Measurements from ENCODE around the gene MATN4. TPM values are rescaled to one million over a fixed set of nuclear protein-coding genes. Genes with fewer than 3 reads are reported as not detected.

Gene MATN4
- total and polyA plus RNA-seq, 5 donors = 0.05 to 0.20 (median 0.16) TPM; not detected in 1

DNA sequence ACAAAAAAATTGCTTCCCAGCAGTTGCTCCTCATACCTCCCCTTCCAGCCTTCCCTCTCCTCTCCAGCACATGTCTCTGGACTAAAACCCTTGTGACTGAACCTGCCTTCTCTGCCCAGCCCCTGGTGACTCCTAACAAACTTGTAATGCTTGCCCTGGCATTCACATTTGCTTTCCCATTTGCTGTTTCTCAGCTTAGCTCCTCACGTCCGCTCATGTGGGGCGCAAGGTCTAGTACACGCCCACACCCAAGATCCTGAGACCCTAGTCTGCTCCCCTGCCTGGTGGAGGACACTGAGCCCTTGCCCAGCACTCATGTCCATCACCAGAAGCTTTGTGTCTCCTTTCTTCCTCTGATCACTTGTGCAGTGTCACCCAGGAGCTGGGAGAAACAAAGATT, 19.7 kb downstream of the MATN4 start:
- Histone ChIP-seq H3K9me3 (ENCODE audit: control insufficient read depth, low read length) (no peaks in the 10 kb centered on the region), H3K27me3 (ENCODE audit: control insufficient read depth, insufficient read depth) (no peaks in the 10 kb centered on the region), H3K4me3 (ENCODE audit: low read length) (no peak overlapping the region), H3K27ac (ENCODE audit: low read length) (no peak overlapping the region), H3K4me1 (ENCODE audit: control insufficient read depth, insufficient read depth, low read length) (no peaks in the 10 kb centered on the region)
- DNase-seq (no peak), ATAC-seq (no peak)
- 75% methylated on average over 4 of the region's 4 CpGs for WGBS
- intact Hi-C loops (cut with DNase I) = no loop called here

DNA sequence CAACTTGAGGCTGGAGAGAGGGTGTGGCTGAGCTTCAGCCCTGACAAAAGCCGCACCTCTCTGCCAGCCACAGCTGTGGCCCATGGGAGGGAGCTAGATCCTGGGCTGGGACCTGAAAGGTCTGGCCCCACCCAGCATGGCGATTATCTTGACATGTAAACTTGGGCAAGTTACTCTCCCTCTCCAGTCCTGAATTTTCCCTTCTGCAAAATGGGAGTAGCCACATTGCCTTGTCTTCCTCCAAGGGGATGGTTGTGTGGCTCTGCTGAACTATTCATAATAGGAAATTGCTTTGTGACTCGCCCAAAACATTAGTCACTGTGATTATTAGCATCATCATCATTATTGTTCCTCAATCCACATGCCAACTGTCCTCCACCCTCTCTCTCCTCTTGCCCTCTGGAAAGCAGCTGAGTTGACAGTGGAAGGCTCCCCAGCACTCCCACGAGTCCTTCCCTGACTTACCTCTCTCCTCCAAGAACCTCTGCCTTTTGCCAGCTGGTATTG, 24.5 kb downstream of the MATN4 start:
- Histone ChIP-seq H3K9me3 (ENCODE audit: control insufficient read depth, low read length) (no peaks in the 10 kb centered on the region), H3K4me3 (ENCODE audit: low read length) (no peak overlapping the region), H3K27me3 (ENCODE audit: control insufficient read depth, insufficient read depth) (no peaks in the 10 kb centered on the region), H3K4me1 (ENCODE audit: control insufficient read depth, insufficient read depth, low read length) (no peaks in the 10 kb centered on the region), H3K27ac (ENCODE audit: low read length) (no peak overlapping the region)
- ATAC-seq (no peak), DNase-seq (no peak)
- intact Hi-C loops (cut with DNase I) = no loop called here
- WGBS = 55% methylated on average over 4 of the region's 4 CpGs

DNA sequence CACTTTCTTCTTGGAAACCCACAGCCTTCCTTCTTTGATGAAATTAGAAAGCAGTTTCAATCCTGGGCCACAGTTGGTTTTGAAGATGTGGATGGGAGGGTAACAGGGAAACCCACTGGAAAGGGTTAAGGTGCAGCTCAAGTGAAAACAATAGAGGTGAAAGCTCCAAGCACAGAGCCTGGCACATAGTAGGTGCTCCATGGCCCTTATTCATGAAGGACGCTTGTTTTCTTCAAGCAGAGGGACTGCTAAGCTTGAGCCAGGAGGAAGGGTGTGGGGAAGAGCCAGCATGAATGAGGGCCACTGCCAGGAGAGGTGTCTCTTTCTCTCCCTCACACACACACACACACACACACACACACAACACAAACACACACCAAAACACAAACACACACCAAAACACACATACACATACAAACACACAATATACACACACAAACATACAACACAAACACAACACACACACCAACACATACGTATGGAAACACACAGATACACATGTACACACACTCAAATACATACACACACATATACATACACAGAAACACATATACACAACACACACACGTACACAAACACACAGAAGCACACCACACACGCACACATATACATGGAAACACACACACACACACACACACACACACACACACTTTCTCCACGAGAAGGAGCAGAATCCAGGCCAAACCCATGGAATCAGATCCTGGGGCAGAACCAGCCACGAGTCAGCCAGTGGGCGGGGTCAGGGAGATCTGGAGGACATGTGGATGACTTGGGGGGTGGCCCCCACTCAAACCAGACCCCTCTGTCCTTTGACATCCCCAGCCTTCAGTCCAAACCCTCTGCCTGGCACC, 25.2 kb downstream of the MATN4 start:
- intact Hi-C loops (cut with DNase I) = no loop called here
- H3K27me3 ChIP-seq (ENCODE audit: control insufficient read depth, insufficient read depth) = no peaks in the 10 kb centered on the region
- WGBS = 63% methylated on average over 7 of the region's 7 CpGs

DNA sequence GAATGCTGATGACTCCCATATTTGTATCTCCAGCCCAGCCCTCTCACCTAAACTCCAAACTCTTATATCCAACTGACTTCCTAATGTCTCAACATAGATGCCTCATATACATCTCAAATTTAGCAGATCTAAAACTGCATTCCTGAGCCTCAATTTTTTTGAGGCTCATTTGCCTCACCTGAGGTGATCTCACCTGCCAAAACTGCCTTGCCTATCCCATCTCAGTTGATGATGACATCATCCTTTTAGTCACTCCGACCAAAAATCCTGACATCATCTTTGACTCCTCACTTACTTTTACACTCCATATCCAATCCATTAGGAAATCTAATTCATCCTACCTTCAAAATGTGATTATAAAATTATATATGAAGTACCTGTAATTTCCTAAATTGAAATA, 28.1 kb downstream of the MATN4 start:
- ATAC-seq (no peak), DNase-seq (no peak)
- Histone ChIP-seq H3K9me3 (ENCODE audit: control insufficient read depth, low read length) (no peaks in the 10 kb centered on the region), H3K4me3 (ENCODE audit: low read length) (no peak overlapping the region), H3K27ac (ENCODE audit: low read length) (no peak overlapping the region), H3K27me3 (ENCODE audit: control insufficient read depth, insufficient read depth) (no peaks in the 10 kb centered on the region), H3K4me1 (ENCODE audit: control insufficient read depth, insufficient read depth, low read length) (no peaks in the 10 kb centered on the region)
- intact Hi-C loops (cut with DNase I) = no loop called here
- WGBS = 61% methylated on average over 1 of the region's 1 CpG

More for the DNA sequence above, 25.2 kb downstream of the MATN4 start:
- no peak for DNase-seq
- ATAC-seq = no peak
- H3K9me3 ChIP-seq (ENCODE audit: control insufficient read depth, low read length) = no peaks in the 10 kb centered on the region
- H3K4me3 ChIP-seq (ENCODE audit: low read length) = no peak overlapping the region
- no peak overlapping the region for H3K27ac ChIP-seq (ENCODE audit: low read length)
- no peaks in the 10 kb centered on the region for H3K4me1 ChIP-seq (ENCODE audit: control insufficient read depth, insufficient read depth, low read length)

DNA sequence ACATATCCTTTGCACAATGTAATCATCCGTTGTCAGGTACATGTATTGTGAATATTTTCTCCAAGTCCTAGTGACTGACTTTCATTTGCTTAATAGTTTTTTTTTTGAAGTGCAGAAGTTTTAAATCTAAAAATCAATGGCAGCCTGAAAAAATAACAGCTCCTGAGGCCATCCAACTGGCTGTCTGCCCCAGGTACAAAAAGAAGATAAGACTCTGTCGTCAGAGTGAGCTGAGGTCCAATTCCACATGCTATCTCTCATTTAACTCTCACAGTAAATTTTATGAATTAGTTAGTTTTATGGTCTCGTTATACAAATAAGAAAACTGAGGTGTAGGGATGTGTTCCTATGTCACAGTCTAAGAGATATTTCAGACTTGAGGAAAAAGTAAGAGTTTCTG, 32.8 kb downstream of the MATN4 start:
- H3K9me3 ChIP-seq (ENCODE audit: control insufficient read depth, low read length) = no peaks in the 10 kb centered on the region

DNA sequence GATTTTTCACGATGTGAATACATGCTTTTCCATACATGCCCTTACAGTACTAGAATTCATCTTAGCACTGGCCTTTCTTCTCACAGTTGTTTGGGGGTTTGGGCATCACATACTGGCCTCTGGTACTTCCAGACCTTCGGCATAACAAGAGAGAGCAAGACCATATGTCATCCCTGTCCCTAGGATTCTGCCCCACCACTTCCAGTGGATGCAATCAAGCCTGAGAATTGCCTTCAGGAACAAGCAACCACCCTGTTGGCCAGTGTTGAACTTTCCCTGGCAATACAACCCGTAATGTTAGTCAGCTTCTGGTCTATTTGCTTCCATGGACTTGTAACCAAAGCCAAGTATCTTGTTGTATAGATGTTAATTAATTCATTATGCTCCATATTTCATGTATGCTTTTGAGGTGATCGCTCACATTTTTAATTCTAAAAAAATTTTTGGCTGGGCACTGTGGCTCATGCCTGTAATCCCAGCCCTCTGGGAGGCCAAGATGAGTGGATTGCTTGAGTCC, 38.3 kb downstream of the MATN4 start:
- H3K9me3 ChIP-seq (ENCODE audit: control insufficient read depth, low read length) = no peaks in the 10 kb centered on the region
- ATAC-seq (no peak), DNase-seq (no peak)
- H3K27me3 ChIP-seq (ENCODE audit: control insufficient read depth, insufficient read depth) = no peaks in the 10 kb centered on the region
- 80% methylated on average over 4 of the region's 4 CpGs for WGBS
- H3K4me3 ChIP-seq (ENCODE audit: low read length) = no peak overlapping the region
- H3K4me1 ChIP-seq (ENCODE audit: control insufficient read depth, insufficient read depth, low read length) = no peaks in the 10 kb centered on the region
- no peak overlapping the region for H3K27ac ChIP-seq (ENCODE audit: low read length)
- intact Hi-C loops (cut with DNase I) = no loop called here

More for the DNA sequence above, 32.8 kb downstream of the MATN4 start:
- Histone ChIP-seq H3K27me3 (ENCODE audit: control insufficient read depth, insufficient read depth) (no peaks in the 10 kb centered on the region), H3K4me1 (ENCODE audit: control insufficient read depth, insufficient read depth, low read length) (no peaks in the 10 kb centered on the region), H3K27ac (ENCODE audit: low read length) (no peak overlapping the region), H3K4me3 (ENCODE audit: low read length) (no peak overlapping the region)
- DNase-seq = no peak
- 61% methylated on average over 3 of the region's 3 CpGs for WGBS
- intact Hi-C loops (cut with DNase I) = no loop called here
- no peak for ATAC-seq

DNA sequence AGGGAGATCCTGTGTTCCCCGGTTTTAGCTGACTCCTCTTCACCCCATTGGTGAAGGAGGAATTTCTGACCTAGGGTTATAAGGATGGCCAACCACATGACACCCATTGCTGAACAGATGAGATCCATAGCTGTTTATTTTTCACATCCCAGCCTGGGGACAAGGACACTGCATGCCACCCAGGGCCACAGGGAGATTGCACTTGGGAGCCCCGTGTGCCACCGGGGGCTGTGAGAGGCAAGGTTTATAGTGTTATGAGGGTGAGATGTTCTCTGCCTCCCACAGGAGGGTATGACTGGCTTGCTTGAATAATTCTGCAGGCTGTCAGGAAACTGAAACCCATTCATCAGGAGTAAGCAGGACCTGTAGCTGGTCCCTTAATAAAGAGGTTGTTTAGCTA, 39.0 kb downstream of the MATN4 start:
- no peak for ATAC-seq
- intact Hi-C loops (cut with DNase I) = no loop called here
- WGBS = 71% methylated on average over 3 of the region's 3 CpGs
- Histone ChIP-seq H3K27me3 (ENCODE audit: control insufficient read depth, insufficient read depth) (no peaks in the 10 kb centered on the region), H3K4me3 (ENCODE audit: low read length) (no peak overlapping the region), H3K9me3 (ENCODE audit: control insufficient read depth, low read length) (no peaks in the 10 kb centered on the region), H3K27ac (ENCODE audit: low read length) (no peak overlapping the region), H3K4me1 (ENCODE audit: control insufficient read depth, insufficient read depth, low read length) (no peaks in the 10 kb centered on the region)
- no peak for DNase-seq

DNA sequence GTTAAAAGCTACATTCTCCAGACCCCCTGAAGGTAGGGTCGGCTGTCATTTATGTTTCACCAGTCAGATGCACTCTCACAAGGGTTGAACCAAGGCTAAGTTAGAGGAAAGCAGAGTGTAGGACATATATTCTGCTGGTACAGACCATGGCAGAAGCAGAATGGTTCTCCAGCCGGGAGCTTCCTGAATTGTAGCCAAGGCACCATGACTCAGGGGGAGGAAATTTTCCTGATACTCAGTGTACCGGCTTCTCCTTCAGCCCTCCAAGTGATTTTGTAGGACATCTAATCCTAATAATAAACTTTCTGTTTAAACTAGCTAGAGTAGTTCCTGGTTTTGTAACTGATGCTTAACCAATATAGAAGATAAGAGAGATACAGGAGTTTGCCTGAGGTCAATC, 39.6 kb downstream of the MATN4 start:
- DNase-seq = no peak
- 74% methylated on average over 3 of the region's 3 CpGs for WGBS
- no peaks in the 10 kb centered on the region for H3K9me3 ChIP-seq (ENCODE audit: control insufficient read depth, low read length)
- intact Hi-C loops (cut with DNase I) = no loop called here
- no peaks in the 10 kb centered on the region for H3K4me1 ChIP-seq (ENCODE audit: control insufficient read depth, insufficient read depth, low read length)
- no peak overlapping the region for H3K4me3 ChIP-seq (ENCODE audit: low read length)
- H3K27ac ChIP-seq (ENCODE audit: low read length) = no peak overlapping the region
- no peak for ATAC-seq
- H3K27me3 ChIP-seq (ENCODE audit: control insufficient read depth, insufficient read depth) = no peaks in the 10 kb centered on the region

DNA sequence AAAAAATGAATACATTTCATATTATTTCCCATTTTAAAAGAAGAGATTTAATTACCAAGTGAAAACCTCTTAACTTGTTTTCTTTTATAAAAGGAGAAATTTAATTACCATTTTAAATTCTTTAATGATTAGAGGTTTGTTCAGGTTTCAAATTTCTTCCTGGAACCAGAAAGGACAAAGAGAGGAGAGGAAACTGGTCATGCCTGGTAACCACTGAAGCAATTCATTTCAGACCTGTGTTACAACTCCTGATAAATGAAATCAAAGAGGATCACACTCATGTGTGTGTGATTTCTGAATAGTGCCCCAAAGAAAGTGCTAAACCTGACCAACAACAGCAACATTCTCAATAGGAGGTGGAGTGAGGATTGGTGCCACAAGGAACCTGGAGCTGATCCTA, 41.1 kb downstream of the MATN4 start:
- ATAC-seq (no peak), DNase-seq (no peak)
- Histone ChIP-seq H3K9me3 (ENCODE audit: control insufficient read depth, low read length) (no peaks in the 10 kb centered on the region), H3K27me3 (ENCODE audit: control insufficient read depth, insufficient read depth) (no peaks in the 10 kb centered on the region), H3K4me3 (ENCODE audit: low read length) (no peak overlapping the region), H3K4me1 (ENCODE audit: control insufficient read depth, insufficient read depth, low read length) (no peaks in the 10 kb centered on the region), H3K27ac (ENCODE audit: low read length) (no peak overlapping the region)
- intact Hi-C loops (cut with DNase I) = no loop called here

DNA sequence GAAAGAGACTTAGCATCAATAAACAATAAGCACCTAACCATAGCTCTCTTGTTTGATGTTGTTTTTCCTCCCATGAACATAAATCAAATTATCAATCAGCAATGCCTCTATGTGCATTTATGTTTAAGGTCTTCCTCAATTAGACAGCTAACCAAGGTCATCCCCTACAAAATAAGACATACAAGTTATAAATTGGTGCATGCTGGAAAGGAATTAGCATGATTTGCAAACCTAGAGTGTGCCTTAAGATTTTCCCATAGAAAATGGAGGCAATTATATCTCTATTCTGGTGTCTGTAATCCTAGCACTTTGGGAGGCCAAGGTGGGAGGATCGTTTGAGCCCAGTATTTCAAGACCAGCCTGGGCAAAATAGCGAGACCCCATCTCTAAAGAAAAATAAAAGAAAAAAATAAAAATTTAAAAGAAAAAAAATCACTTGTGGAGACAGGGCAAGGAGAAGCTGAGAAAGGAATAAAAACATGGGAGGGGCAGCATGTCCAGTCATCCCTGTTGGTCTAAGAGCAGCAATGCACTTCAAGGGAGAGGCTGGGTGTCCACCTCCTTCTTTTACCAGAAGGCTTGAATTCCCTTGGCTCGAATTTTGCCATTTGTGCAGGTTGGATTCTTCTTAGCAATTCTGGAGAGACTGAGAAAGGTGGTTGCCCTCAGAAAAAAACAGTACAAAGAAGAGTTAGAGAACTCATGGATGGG, 44.4 kb downstream of the MATN4 start:
- no peak overlapping the region for H3K27ac ChIP-seq (ENCODE audit: low read length)
- H3K4me3 ChIP-seq (ENCODE audit: low read length) = no peak overlapping the region
- no peaks in the 10 kb centered on the region for H3K27me3 ChIP-seq (ENCODE audit: control insufficient read depth, insufficient read depth)
- intact Hi-C loops (cut with DNase I) = no loop called here
- 76% methylated on average over 3 of the region's 3 CpGs for WGBS
- no peak for ATAC-seq
- H3K4me1 ChIP-seq (ENCODE audit: control insufficient read depth, insufficient read depth, low read length) = no peaks in the 10 kb centered on the region
- no peak for DNase-seq
- H3K9me3 ChIP-seq (ENCODE audit: control insufficient read depth, low read length) = no peaks in the 10 kb centered on the region

DNA sequence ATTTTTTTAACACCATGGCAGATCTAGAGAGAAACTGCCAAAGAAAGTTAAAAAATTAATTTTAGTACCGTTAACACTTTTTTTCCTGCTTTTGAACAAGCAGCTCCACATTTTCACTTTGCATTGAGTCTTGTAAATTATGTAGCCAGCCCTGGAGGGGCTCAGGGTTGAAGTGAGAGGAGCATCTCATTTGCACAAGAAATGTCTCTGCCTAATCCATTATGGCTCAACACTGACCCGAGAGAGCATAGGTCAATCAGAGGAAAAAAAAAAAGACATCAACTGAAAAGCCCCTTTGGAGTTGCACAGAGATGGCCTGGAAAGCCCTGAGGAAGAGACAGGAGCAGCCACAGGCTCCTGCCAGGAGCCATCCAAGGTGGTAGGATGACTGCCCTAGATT, 49.4 kb downstream of the MATN4 start:
- H3K4me1 ChIP-seq (ENCODE audit: control insufficient read depth, insufficient read depth, low read length) = no peaks in the 10 kb centered on the region
- no peaks in the 10 kb centered on the region for H3K9me3 ChIP-seq (ENCODE audit: control insufficient read depth, low read length)
- 44% methylated on average over 2 of the region's 2 CpGs for WGBS
- intact Hi-C loops (cut with DNase I) = no loop called here
- no peaks in the 10 kb centered on the region for H3K27me3 ChIP-seq (ENCODE audit: control insufficient read depth, insufficient read depth)
- no peak for ATAC-seq
- H3K4me3 ChIP-seq (ENCODE audit: low read length) = no peak overlapping the region
- no peak overlapping the region for H3K27ac ChIP-seq (ENCODE audit: low read length)
- no peak for DNase-seq

Measured in right cardiac atrium (tissue), 5 donors.